HUES48 (cell line): ENCODE results near the gene ESR1.

Source experiments
- H3K27ac ChIP-seq: one replicate; pipeline ENCODE4 v1.7.0; 2013; ENCODE audit warnings: low read depth, low read length, inconsistent platforms
- H3K27me3 ChIP-seq: 2 replicates; pipeline ENCODE4 v1.6.1; 2013; ENCODE audit warnings: mild to moderate bottlenecking, low read length; ENCODE audit not compliant: control insufficient read depth, insufficient read depth
- H3K36me3 ChIP-seq: 2 replicates; pipeline ENCODE4 v1.6.1; 2013; ENCODE audit warnings: low read length; ENCODE audit not compliant: control insufficient read depth, insufficient read depth
- H3K4me1 ChIP-seq: 2 replicates; pipeline ENCODE4 v1.6.1; 2013; ENCODE audit warnings: mild to moderate bottlenecking, low read length; ENCODE audit not compliant: control insufficient read depth, insufficient read depth
- H3K4me3 ChIP-seq: 2 replicates; pipeline ENCODE4 v1.5.1; 2013; ENCODE audit warnings: mild to moderate bottlenecking, low read depth, low read length
- H3K9ac ChIP-seq: 2 replicates; pipeline ENCODE4 v1.6.1; 2013; ENCODE audit warnings: mild to moderate bottlenecking, low read depth, low read length, moderate library complexity
- H3K9me3 ChIP-seq: 2 replicates; pipeline ENCODE4 v1.6.1; 2013; ENCODE audit warnings: low read length; ENCODE audit not compliant: control insufficient read depth, insufficient read depth

Gene ESR1

DNA sequence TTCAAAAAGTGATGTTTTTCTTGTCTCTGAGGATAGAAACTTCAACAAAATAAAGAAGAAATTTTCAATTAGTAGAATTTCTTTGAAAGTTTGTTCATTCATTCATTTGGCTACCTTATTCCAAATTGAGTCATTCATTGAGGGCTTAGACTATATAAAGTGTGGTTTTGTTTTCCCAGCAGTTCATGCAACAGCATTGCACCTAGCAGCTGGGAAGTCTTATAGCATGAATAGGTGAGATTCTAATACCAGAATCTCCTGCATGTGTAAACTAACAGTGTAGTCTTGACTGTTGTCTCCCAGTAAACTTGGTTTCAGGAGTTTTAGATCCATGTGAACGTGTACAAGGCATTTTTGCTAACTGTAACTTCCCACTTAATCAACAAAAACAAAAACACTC lies 7.1 kb downstream of the ESR1 start:
- Histone ChIP-seq H3K4me3 (no peak overlapping the region), H3K9ac (no peak overlapping the region), H3K27ac (no peak overlapping the region), H3K27me3 (peaks cover 29% of the 10 kb centered on the region), H3K36me3 (no peaks in the 10 kb centered on the region), H3K4me1 (peaks cover 4% of the 10 kb centered on the region; the same call in 1 of the 2 replicates), H3K9me3 (no peaks in the 10 kb centered on the region)

DNA sequence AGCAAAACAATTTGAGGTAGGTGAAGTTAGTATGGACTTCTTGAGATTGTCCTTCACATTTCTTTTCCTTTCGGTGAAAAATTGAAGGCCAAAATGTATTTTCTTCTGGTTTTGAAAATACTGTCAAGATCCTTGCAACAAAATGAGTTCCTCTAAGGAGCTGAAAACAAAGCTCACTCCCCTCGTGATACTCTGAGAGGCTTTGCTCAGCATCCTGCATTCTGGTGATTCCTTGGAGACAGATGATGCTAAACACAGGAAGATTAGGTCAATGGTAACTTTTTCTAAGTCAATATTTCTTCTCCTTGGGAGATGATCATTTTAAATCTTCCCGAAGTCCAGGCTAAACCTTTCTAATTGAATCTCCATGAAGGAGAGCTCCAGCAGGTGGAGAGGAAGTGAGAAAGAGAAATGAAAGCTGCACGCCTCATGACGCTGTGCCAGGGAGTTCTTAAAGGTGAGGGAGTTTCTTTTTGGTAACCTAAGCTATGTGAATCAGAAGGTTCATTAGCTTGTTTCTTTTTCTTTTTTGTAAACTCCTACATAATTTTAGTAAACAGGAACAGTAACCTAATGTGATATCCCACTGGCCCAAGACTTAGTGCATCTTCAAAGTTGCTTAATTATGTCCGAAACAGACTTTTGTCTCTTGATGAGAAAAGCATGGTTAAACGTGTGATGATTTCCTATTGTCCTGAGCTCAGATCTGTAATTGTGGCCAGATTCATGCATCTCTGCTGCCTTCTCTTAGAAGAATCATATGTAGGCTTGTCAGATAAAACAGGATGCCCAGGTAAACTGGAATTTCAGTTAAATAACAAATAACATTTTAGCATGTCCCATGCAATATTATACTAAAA lies 15.0 kb downstream of the ESR1 start:
- no peaks in the 10 kb centered on the region for H3K9me3 ChIP-seq
- no peak overlapping the region for H3K27ac ChIP-seq
- no peak overlapping the region for H3K9ac ChIP-seq
- H3K27me3 ChIP-seq = no peaks in the 10 kb centered on the region
- H3K36me3 ChIP-seq = no peaks in the 10 kb centered on the region
- no peak overlapping the region for H3K4me3 ChIP-seq
- no peaks in the 10 kb centered on the region for H3K4me1 ChIP-seq

DNA sequence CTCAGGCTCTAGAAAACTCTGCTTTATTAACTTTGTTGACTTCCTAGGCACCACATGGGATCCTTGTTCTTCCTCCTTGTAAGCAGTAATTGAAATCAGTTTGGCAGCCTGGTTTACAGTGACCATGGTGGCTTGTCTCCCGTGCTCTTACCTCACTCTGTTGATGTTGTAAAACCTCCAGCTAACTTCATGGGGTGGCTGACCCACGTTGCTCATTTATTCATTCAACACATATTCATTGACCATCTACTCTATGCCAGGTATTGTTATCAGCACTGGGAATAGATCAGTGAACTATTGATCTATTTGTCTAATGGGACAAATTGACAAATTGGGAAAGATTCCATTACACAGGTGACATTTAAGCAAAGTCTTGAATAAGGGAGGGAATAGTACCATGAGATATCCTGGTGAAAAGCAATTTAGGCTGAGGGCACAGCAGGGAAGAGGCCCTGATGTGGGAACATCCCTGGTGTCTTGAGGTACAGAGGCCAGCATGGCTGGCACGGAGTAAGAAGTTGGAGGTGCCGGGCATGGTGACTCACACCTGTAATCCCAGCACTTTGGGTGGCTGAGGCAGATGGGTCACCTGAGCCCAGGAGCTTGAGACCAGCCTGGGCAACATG lies 19.1 kb downstream of the ESR1 start:
- H3K9ac ChIP-seq = no peak overlapping the region

DNA sequence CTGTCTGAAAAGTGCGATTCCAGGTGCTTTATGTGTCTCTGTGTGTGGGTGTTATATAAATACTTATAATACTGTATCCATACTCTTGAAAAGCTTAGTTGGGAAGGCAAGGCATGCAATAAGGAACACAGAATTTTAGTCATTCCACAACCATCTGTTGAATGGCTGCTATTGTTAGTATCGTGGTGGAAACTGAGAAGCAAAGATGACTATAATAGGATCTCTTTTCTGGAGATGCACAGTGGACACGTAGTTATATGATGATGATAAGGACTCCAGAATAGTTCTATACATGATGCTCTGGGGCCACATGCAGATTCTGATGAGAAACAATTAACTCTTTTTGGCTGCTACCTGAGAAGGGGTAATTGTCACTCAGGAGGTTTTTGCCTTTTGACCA lies 25.2 kb downstream of the ESR1 start:
- Histone ChIP-seq H3K9ac (no peak overlapping the region), H3K27me3 (no peaks in the 10 kb centered on the region), H3K36me3 (no peaks in the 10 kb centered on the region), H3K4me3 (no peak overlapping the region), H3K4me1 (no peaks in the 10 kb centered on the region; the same call in 1 of the 2 replicates), H3K9me3 (no peaks in the 10 kb centered on the region), H3K27ac (no peak overlapping the region)

More for the DNA sequence above, 19.1 kb downstream of the ESR1 start:
- Histone ChIP-seq H3K27ac (no peak overlapping the region), H3K27me3 (no peaks in the 10 kb centered on the region), H3K9me3 (no peaks in the 10 kb centered on the region), H3K4me3 (no peak overlapping the region), H3K4me1 (no peaks in the 10 kb centered on the region; the same call in 1 of the 2 replicates), H3K36me3 (no peaks in the 10 kb centered on the region)

DNA sequence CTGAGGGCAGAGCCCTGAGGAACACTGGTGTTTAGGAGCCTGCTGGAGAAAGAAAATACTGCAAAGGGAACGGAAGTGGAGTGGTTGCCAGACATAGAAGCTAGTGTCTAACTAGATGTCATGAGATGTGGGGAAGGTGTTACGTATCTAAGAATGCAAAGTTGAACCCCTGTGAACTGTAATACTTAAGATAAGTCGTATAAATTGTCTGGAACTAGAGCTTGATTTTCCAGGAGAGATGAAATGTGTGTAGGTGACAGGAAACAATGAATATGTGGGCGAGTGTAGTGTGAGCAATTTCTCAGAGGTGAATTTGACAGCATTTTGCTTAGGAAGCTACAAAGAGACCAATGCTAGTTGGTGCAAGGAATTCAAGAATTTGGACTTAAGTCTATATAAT lies 27.9 kb downstream of the ESR1 start:
- Histone ChIP-seq H3K9me3 (no peaks in the 10 kb centered on the region), H3K27ac (no peak overlapping the region), H3K27me3 (no peaks in the 10 kb centered on the region), H3K4me1 (no peaks in the 10 kb centered on the region; the same call in 1 of the 2 replicates), H3K36me3 (no peaks in the 10 kb centered on the region), H3K9ac (no peak overlapping the region), H3K4me3 (no peak overlapping the region)

DNA sequence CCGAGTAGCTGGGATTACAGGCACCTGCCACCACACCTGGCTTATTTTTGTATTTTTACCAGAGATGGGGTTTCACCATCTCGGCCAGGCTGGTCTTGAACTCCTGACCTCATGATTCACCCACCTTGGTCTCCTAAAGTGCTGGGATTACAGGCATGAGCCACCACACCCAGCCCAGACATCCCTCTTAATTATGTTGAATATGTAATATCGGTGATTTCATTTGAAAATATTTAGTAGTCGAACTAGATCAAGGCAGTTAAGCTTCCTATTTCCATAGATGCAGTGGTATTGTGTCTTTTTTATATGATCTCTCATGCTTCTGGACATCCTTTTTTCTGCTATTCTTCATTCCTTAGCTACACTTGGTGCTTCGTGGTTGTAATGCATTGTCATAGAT lies 29.7 kb downstream of the ESR1 start:
- no peak overlapping the region for H3K27ac ChIP-seq
- H3K36me3 ChIP-seq = no peaks in the 10 kb centered on the region
- H3K27me3 ChIP-seq = no peaks in the 10 kb centered on the region
- no peaks in the 10 kb centered on the region for H3K9me3 ChIP-seq
- H3K4me3 ChIP-seq = no peak overlapping the region
- H3K4me1 ChIP-seq = no peaks in the 10 kb centered on the region
- H3K9ac ChIP-seq = no peak overlapping the region

DNA sequence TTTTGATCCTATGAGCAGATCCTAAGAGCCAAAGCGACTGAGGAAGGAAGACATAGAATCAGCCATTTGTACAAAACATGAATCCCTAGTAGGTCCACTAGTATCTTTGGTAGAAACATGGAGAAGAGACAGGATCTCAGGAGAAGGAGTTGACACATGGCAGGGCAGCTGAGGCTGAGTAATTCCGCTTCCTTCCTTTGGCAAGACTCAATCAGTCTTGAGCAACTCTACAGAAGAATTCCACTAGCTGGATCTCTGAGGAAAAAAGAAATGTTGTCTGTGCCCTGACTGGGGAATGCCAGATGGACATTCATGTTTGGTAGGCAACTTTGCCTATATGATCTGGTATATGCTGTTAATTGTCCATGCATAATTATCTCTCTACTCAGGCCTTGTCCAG lies 35.3 kb downstream of the ESR1 start:
- Histone ChIP-seq H3K27me3 (no peaks in the 10 kb centered on the region; the same call in 1 of the 2 replicates), H3K36me3 (no peaks in the 10 kb centered on the region), H3K4me3 (no peak overlapping the region), H3K9ac (no peak overlapping the region), H3K9me3 (no peaks in the 10 kb centered on the region), H3K4me1 (peaks cover 3% of the 10 kb centered on the region; the same call in 1 of the 2 replicates), H3K27ac (no peak overlapping the region)

DNA sequence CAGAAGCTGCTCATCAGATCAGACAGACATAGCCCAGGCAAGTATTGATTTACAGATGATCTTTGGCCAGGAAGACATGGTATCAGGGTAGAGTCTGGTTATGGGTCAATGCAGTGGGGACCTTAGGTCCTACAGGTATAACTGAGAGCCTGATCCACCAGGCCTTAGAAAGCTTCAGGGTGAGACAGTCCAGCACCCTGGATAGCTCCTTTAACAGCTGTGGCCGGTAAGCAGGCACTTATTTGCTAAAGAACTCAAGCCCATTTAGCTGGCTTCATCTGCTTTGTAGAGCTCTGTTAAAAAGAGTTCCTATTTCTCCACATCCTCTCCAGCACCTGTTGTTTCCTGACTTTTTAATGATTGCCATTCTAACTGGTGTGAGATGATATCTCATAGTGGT lies 39.6 kb downstream of the ESR1 start:
- H3K9me3 ChIP-seq = no peaks in the 10 kb centered on the region

DNA sequence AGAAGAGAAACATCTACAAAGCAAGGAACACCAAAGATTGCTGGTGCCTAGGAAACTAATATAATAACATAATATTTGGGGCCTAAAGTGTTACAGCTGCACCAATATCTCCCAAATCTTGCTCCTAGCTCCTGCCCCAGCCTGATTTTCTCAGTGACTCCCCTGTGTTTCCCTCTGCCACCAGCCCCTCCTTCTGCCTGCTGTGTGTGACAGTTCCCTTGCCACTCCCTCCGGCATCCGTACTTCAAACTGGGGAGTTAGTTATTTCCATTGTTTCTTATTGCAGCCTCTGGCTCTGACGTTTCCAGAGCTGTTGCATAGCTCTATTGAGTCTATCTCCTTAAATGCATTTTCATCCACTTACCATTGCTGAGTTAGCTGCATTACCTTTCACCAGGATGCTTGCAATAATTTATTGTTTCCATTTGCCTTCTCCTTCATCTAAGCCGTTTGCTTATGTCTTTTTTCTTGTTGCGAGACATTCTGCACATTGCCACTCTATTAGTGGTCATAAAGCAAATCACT lies 43.1 kb downstream of the ESR1 start:
- Histone ChIP-seq H3K9me3 (no peaks in the 10 kb centered on the region), H3K9ac (no peak overlapping the region), H3K36me3 (no peaks in the 10 kb centered on the region), H3K4me3 (no peak overlapping the region), H3K4me1 (no peaks in the 10 kb centered on the region), H3K27ac (no peak overlapping the region), H3K27me3 (no peaks in the 10 kb centered on the region)

More for the DNA sequence above, 39.6 kb downstream of the ESR1 start:
- Histone ChIP-seq H3K4me1 (peaks cover 3% of the 10 kb centered on the region; the same call in 1 of the 2 replicates), H3K27me3 (no peaks in the 10 kb centered on the region; the same call in 1 of the 2 replicates), H3K4me3 (no peak overlapping the region), H3K27ac (no peak overlapping the region), H3K36me3 (no peaks in the 10 kb centered on the region), H3K9ac (no peak overlapping the region)

DNA sequence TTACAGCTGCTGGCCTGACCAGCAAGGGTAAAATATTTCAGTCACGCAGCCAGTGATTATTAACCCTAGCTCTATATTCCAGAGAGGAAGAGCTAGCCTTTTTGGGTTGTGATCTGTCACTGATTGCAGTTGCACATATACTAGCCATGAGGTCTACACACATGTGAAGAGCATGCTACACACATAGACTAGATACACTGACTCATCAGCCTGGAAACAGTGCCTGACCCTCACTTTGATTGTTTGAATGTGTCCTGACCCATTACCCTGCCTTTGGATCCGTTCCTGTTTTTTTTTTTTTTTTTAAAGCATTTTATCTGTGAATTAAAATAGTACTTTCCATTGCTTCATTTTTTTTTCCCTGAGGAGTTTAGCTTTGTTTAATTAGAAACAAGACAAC lies 50.8 kb downstream of the ESR1 start:
- Histone ChIP-seq H3K4me1 (no peaks in the 10 kb centered on the region), H3K36me3 (no peaks in the 10 kb centered on the region), H3K4me3 (no peak overlapping the region), H3K27me3 (no peaks in the 10 kb centered on the region), H3K9me3 (no peaks in the 10 kb centered on the region), H3K9ac (no peak overlapping the region), H3K27ac (no peak overlapping the region)

DNA sequence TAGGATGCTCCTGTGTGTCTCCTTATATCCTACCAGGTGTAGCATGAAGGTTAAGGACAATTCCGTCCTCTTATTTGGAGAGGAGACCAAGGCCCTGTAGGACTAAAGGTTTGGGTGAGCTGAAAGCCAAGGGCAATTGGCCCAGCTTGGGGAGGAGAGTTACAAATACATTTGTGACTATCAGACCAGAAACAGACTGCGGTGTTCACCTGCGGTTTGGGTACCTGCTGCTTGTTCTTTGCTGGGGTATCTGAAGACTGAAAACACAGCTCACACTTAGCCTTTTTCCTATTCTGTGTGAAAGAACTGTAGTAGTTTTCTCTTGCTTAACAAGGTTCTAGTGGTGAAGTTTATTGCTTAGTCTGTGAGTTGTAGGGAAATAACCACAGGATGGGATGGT lies 55.0 kb downstream of the ESR1 start:
- no peaks in the 10 kb centered on the region for H3K36me3 ChIP-seq
- H3K4me3 ChIP-seq = no peak overlapping the region
- no peaks in the 10 kb centered on the region for H3K27me3 ChIP-seq
- no peaks in the 10 kb centered on the region for H3K9me3 ChIP-seq
- no peak overlapping the region for H3K9ac ChIP-seq
- H3K27ac ChIP-seq = no peak overlapping the region
- H3K4me1 ChIP-seq = no peaks in the 10 kb centered on the region
